ENCODE data around the gene CYREN.
"Not testable (repeated sequence)": the region's sequence is repeated elsewhere in the genome, so short reads cannot be mapped to it uniquely, and the experiment has no call there.

Gene CYREN

DNA sequence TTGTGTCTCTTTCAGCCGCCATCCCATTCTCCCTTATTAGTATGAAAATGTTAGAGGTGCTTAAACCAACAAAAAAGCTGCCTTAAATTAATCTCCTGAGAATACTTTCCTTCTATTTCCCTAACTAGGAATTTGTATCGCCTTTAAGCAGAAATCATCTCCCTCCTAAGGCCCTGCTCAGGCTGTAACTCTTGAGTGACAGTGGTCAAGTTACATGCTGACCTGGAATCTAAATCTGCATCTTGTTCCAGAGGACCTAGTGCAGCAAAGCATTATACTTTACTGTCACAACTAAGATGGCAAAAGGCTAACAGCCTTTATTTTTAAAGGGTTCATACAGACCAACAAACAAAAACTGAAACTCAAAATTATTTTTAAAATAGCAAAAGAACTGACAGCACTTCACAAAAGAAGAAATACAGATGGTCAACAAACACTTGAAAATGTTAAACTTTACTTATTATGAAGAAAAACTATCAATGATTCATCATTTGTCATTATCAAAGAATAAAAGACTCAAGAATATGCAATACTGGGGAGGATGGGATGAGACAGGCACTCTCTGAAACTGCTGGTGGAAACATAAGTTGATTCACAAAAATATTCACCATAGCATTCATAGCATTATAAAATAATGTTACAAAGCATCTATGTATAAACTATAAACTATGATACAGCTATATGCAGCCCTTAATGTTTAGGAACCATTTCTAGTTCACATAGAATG is 11.0 kb downstream of the CYREN start:
- DNase-seq (ENCODE audit: low read depth), result peak; percentile 42

DNA sequence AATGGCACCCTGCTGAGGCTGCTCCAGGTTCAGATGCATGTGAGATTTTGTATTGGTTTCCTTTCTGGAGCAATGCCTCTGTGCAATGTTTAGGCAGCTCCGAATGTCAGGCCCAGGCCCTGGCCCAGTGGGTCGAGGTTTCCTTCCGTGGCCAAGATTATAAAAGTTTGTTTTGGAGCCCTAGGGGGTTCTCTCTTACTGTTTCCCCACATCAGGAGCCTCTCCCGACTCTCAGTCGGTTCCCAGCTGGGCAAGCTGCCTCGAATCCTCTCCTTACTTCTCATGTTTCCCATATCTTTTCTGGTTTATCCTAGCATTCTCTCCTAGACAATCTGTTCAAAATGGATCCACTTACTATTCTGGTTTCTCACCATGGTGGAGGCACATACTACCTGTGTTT is 11.6 kb downstream of the CYREN start:
- DNase-seq (ENCODE audit: low read depth), result no peak

DNA sequence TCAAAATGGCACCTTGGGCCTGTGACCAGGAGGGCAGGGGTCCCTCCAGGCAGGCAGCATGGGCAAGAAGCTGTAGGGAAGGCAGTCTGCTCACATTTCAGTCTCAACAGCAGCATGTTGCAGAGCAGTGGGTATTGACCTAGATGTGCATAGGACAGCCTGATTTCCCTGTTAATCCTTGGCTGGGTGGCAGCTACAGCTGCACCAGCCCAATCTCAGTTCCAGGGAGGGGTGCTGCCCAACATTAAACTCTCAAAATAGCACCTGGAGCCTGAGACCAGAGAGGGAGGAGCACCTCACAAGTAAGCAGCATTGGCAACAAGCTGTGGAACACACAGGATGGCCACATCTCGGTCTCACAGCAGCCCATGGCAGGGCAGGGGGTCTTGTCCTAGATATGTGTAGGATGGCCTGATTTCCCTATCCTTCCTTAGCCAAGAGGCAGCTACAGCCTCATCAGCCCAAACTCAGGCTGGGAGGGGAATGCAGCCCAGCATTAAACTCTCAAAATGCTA is 12.3 kb downstream of the CYREN start:
- no peak for DNase-seq (ENCODE audit: low read depth)

DNA sequence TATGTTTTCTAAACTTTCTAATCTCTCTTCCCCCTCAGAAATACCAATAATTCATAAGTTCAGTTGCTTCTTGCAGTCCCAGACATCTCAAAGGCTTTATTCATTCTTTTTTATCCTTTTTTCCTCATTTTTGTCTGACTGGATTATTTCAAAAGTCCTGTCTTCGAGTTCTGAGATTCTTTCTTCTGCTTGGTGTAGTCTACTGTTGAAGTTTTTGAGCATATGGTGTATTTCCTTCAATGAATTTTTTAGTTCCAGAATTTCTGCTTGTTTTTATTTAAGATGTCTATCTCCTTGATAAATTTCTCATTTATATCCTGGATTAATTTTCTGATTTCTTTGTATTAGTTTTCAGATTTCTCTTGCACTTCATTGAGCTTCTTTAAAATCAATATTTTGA is 14.2 kb downstream of the CYREN start:
- DNase-seq (ENCODE audit: low read depth), result no peak

DNA sequence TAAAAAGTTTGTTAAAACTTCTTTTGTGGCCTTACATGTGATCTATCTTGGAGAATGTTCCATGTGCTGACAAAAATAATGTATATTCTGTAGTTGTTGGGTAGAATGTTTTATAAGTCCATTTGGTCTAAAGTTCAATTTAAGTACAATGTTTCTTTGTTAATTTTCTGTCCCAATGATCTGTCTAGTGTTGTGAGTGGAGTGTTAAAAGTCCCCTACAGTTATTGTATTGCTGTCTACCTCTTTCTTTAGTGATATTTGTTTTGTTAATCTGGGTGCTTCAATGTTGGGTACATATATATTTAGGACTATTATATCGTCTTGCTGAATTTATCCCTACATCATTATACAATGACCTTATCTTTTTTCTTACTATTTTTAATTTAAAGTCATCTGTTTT is 15.8 kb downstream of the CYREN start:
- DNase-seq (ENCODE audit: low read depth), result no peak

DNA sequence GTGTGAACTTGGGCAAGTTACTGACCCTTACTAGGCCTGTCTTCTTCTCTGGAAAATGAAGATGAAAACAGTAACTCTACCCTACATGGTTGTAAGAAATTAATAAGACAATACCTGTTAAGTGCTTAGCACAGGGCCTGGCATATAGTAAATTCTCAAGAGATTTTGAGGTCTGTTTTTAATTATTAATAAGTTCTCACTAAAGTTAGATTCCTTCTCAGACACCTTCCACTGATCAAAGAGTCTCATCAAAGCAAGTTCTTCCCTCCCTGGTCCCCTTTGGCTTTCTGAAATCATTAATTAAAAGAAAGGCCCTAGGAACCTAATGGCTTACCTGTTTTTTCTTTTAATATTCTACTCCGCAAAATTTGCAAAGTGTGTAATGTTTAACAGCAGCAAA is 18.1 kb downstream of the CYREN start:
- no peak for DNase-seq (ENCODE audit: low read depth)

DNA sequence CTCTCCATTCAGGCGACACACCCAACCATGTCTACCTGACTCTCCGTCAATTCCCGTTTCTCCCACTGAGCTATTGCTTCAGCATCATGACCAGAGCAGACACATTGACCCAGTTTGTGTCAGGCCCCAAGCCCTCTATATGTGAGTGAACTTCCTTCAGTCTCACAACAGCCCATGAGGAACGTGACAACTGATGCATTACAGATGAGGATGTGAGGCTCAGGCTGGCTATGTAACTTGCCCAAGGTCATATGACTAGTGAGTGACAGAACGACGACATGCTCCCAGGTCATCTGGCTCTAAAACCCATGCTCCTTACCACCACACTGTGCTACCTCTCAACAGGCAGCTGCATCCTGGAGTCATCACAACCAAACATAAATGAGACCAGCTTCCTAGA is 19.0 kb downstream of the CYREN start:
- DNase-seq (ENCODE audit: low read depth), result no peak

DNA sequence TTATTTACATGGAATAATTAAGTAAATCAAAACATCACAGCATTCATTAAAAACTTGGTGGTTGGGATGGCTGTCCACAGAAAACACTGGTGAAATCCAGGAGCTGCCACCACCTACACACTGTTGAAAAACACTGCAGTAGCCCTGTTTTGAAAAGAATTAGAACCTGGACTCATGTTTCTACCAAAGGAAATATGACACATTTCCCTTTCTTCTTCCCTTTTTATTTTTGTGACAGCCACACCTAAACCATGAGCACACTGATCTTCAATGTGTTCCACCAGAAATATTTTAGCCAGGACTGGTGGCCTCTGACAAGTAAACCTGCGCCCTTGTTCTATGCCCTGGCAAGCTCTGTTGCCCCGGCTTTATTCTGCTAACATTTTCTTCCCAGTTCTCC is 19.4 kb downstream of the CYREN start:
- no peak for DNase-seq (ENCODE audit: low read depth)

DNA sequence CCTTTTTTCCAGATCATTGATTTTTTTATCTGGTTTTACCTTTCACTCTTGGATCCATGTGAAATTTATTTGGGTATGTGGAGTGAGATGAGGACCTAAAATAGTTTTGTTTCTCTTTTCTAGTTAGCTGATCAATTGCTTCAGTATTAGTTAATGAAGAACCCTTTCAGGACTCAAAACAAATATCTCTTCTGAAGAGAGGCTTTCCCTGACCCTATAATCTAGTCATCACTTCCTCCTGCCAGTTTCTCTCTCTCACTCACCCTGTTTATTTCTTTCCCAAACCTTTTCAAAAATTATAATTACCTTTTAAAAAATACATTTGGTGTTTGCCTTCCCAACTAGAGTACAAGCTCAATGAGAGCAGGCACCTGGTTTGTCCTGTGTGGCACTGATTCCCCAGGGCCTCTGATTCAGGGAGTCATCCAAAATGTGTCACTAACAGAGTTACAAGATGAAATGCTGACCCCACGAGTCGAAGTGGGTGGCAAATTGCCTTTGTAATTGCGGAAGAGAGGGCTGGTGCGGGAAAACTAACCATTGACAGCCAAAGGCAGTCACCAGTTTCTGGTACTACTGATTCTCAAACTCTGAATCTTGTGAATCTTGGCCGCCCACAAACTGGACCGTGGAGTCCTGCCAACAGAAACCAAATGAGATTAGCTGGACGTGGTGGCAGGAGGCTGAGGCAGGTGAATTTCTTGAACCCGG is 20.3 kb downstream of the CYREN start:
- DNase-seq (ENCODE audit: low read depth), result no peak

DNA sequence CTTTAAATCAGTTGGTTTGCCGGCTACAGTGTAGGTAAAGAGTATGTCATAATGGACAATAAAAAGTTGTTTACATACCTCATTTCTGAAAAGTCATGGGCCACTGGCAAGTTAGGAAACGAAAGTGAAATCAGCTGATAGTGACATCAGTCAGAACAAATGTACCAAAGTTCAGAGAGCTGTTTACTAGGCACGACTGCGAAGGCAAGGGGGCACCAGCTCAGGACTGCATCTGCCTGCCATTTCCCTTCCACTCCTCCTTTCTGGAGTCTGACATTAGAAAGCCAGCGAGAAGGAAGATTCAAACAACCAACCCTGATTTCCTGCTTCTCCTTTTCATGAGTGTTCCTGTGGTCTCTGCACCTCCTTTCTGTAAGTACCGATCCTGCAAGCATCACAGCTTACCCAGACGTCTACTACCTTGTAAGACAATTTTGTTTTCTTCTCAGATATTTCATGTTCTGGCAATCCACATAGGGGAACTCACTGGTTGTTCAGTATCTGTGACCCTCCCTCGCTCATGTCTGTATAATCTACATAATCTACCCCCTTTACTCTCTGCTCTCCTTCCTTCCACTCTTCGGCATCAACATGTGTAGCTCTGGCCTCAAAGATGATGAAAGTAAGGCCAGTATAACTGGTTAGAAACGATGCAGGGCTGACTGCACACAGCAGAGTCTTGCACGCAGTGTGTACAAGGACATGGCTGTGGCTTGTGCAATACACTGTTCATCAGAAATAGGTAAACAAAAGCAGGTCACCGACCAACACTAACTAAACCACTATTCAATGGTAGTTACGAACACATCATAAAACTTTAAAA is 22.4 kb downstream of the CYREN start, which contains the start of gene TMEM140:
TMEM140 (plus strand) TSS at position 174 of the 823 bp plus-strand sequence. CDS start 16,370 bp downstream, outside the sequence.
- DNase-seq (ENCODE audit: low read depth), result peak; percentile 71

DNA sequence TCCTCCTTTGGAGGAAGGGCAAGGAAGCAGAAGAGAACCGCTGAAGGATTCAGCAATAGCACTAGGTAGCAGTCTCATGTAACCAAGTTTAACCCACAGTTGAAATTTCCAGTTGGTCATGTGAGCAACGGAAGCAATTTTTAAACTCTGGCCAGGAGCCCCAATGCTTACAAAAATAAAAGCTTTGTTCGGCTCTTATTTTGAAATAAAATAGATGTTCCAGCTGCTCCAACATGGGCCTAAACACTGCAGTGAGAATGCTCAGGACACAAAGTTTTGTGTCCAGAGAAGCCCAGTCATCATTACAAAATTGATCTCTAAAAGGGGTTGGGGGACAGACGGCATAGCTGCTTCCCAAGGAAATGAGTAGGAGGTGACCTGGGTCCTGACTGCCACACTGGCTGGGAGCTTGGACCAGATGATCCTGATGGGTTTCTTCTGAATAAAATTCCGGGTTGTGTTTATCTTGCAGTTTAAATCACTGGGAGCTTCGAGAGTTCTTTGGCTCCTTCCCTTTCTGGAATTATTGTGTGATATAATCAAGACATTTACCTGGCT is 23.1 kb downstream of the CYREN start:
- DNase-seq (ENCODE audit: low read depth), result peak; percentile 25

DNA sequence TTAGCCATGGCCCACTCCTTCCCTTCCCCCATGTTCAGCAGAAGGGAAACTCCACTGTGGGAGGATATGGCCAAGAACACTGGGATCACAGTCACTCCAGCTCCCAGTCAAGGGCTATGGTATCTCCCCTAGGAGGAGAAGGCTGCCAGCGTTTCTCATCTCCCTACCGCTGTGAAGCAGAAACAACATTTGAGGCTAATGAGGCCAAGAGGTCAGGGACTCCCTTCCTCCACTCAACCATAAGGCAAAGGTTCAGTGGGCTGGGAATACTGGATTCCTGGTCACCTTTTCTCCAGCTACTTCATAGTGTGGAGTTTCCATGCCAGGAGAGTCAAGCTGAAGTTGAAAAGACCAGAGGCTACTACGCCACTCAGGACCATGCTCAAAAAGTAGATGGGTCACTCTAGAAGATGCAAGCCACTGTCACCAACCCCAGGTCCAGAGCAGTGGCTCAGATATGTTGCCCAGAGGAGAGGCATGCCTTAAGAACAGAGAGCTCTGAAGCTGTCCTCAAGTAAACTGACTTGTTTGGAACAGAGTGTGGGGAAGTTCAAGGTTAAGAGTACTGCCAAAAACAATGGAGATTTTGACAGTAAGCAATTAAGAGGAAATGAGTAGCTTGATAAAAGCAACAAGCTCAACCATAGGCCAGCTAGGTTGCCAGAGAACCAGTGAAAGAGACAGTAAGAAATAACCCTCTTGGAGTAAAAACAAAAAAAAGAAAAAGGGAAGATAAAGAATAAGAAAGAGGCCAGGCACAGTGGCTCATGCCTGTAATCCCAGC is 26.4 kb downstream of the CYREN start:
- DNase-seq (ENCODE audit: low read depth), result no peak

DNA sequence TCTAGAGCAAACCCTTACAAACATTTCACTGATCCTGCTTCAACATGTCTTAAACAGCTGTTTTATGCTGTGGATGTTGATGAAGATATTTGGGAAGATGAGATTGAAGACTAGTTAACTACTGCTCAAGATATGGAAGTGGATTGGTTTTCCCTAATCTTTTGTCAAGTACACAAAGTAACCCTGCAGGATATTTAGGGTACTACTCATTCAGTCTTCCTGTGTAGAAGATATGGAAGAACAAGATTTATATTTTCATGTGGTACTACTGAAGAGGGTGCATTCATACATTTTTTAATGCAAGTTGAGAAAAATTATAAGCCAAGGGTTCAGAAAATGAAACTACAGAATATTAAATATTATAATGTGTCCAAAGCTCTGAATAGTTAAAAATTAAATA is 40.9 kb downstream of the CYREN start:
- no peak for DNase-seq (ENCODE audit: low read depth)

DNA sequence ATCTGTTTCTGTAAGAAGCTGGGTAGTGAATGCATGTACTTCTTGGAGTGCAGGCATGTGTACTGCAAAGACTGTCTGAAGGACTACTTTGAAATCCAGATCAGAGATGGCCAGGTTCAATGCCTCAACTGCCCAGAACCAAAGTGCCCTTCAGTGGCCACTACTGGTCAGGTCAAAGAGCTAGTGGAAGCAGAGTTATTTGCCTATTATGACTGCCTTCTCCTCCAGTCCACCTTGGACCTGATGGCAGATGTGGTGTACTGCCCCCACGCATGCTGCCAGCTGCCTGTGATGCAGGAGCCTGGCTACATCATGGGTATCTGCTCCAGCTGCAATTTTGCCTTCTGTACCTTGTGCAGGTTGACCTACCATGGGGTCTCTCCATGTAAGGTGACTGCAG is 41.6 kb downstream of the CYREN start:
- no peak for DNase-seq (ENCODE audit: low read depth)

DNA sequence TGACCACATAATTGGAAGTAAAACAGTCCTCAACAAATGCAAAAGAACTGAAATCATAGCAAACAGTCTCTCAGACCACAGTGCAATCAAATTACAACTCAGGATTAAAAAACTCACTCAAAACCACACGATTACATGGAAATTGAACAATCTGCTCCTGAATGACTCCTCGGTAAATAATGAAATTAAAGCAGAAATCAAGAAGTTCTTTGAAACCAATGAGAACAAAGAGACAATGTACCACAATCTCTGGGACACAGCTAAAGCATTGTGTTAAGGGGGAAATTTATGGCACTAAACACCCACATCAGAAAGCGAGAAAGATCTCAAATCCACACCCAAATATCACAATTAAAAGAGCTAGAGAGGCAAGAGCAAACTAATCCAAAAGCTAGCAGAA is 45.9 kb downstream of the CYREN start:
- not testable (repeated sequence) for DNase-seq (ENCODE audit: low read depth)

DNA sequence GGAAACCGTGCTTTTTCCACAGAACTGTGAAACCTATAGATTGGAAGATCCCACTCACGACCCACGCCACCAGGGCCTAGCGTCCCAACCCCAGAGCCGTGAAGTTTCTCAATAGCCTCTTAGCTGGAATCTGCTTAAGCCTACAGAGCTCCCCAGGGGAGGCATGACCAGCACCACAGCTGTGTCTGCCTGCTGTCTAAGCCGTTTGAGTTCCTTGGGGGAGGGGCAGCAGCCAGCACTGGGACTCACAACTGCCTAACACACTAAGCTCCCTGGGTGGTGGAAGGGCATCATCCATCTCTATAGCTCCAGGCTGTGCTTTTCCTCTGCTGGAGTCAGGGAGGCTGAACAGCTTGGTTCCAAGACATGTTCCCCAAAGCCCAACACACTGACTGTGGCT is 48.6 kb downstream of the CYREN start:
- no peak for DNase-seq (ENCODE audit: low read depth)

DNA sequence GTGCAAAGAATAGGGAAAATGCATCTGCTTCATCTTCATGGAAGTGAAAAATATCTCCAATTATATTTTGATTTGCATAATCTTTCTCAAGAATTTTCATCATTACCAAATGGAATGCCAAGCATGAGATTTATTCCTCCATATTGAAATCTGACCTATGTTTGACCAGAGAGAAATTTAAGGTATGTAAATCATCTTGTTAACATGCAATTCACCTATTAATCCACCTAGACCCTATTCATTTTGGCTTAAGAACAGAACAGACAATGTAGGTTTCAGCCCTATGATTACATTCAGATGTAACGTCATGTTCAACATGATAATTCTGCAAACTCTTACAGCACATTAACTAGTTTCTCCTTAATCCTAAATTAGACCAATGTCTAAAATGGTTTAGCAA is 53.4 kb downstream of the CYREN start:
- no peak for DNase-seq (ENCODE audit: low read depth)

Measured in ELR (cell line).